ENCODE results near the gene DCANP1.
A peak's percentile ranks its signal among the peaks of the same experiment; 100 is the strongest.

The DCANP1 gene

DNA sequence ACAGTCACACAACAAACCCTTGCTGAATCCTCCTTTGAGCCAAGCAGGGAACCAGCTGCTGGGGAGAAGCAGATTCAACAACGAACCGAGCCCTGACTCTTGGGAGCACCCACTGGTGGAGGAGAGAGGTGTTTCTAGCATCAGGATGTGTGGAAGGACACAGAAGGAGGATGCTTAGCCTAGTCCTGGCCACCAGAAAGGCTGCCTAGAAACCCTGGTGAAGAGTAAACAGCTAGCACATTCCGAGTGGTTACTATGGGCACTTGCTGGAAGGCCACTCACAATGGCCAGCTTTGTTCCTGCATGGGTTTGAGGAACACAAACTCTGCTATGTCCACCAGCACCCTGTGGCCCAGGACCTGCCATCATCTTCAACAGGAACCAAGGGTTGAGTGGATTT, 3.2 kb upstream of the DCANP1 start:
- Histone ChIP-seq H3K79me1 (ENCODE audit: low read depth, low read length) (no peaks in the 10 kb centered on the region), H3K4ac (ENCODE audit: low read length) (no peak overlapping the region), H3K9me3 (replicated peaks in 1 of 2; ENCODE audit: control insufficient read depth in 2 of 2, insufficient read depth in 1 of 2, low read depth in 1 of 2, low read length in 2 of 2) (no peaks in the 10 kb centered on the region), H3K9ac (ENCODE audit: low read depth, low read length, poor library complexity) (no peak overlapping the region), H4K91ac (ENCODE audit: low read depth, low read length, poor library complexity) (no peak overlapping the region), H3K36me3 (replicated peaks in 1 of 2; ENCODE audit: control insufficient read depth in 2 of 2, insufficient read depth in 2 of 2, low read length in 2 of 2) (no peaks in the 10 kb centered on the region), H2AFZ (ENCODE audit: low read length) (no peak overlapping the region), H3K23ac (ENCODE audit: low read depth, low read length, poor library complexity) (no peak overlapping the region), H2BK15ac (ENCODE audit: low read length) (no peak overlapping the region), H2BK120ac (ENCODE audit: low read depth, low read length) (no peak overlapping the region), H3K4me1 (ENCODE audit: control insufficient read depth in 2 of 2, insufficient read depth in 1 of 2, low read depth in 1 of 2, low read length in 2 of 2) (peaks cover 0 to 2% of the 10 kb centered on the region in 2 donors), H2AK5ac (ENCODE audit: low read depth, low read length) (no peak overlapping the region), H3K14ac (ENCODE audit: low read length) (no peak overlapping the region), H3K27ac (replicated peaks; ENCODE audit: low read length) (no peak overlapping the region), H4K8ac (ENCODE audit: low read depth, low read length) (no peak overlapping the region), H2BK12ac (ENCODE audit: low read length) (no peak overlapping the region), H3K18ac (ENCODE audit: low read length) (no peak overlapping the region), H3K4me3 (ENCODE audit: low read length in 2 of 2) (no peak overlapping the region), H3K27me3 (ENCODE audit: control insufficient read depth in 3 of 3, insufficient read depth in 3 of 3, low read depth in 1 of 3, low read length in 3 of 3) (peaks cover 0 to 10% (median 0%) of the 10 kb centered on the region in 3 experiments), H3K4me2 (ENCODE audit: insufficient read depth, low read length, poor library complexity, severe bottlenecking) (no peak overlapping the region), H2BK5ac (ENCODE audit: low read length) (no peak overlapping the region)
- no peak for DNase-seq (ENCODE audit: low spot score)
- no CpG with 5 or more reads among the region's 3 CpGs for WGBS, 2 donors (ENCODE audit: extremely low coverage in 2 of 2, insufficient read length in 2 of 2, insufficient replicate concordance in 1 of 2)

- no peaks in the 10 kb centered on the region for H3K79me1 ChIP-seq (ENCODE audit: low read depth, low read length)
- H3K27ac ChIP-seq (replicated peaks; ENCODE audit: low read length): no peak overlapping the region
- H3K9ac ChIP-seq (ENCODE audit: low read depth, low read length, poor library complexity): no peak overlapping the region
These were observed 2.5 kb upstream of the DCANP1 start for GRCh38 chr5:135449644-135450043.

DNA sequence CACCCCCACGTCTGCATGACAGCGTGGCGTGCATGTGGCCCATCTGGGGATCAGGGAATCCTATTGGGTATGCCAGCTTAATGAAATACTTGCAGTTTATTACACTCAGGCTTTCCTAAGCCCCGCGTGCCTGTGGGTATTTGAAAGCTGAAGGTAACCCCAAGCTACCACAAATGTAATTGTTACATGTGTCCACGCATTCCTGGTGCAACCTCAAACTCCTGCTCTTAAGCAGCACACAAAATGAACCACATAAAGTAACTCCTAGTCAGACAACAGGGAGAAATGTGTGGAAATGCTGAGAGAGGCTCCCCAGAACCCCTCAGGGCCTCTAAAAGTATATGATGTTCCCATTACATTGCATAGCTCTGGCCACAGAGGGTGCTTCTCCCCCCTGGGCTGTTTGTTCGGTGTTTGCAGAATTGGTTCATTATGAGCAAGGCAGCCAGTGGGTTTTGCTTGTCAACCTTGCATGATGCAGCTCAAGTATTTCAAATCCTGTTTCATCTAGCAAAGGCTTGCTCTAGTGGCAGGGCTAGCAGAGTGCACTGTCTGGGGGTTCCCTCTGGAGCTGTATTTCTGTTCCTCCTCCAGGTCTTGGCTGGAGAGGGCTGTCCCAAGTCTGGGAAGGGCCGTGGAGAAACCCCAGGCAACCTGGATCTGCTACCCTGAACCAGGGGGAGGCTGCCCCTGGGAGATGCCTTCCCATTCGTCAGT, 1.8 kb upstream of the DCANP1 start:
- Histone ChIP-seq H4K8ac (ENCODE audit: low read depth, low read length) (no peak overlapping the region), H3K4me1 (ENCODE audit: control insufficient read depth in 2 of 2, insufficient read depth in 1 of 2, low read depth in 1 of 2, low read length in 2 of 2) (peaks cover 0 to 7% of the 10 kb centered on the region in 2 donors), H3K9ac (ENCODE audit: low read depth, low read length, poor library complexity) (no peak overlapping the region), H2BK120ac (ENCODE audit: low read depth, low read length) (no peak overlapping the region), H2BK12ac (ENCODE audit: low read length) (no peak overlapping the region), H3K79me1 (ENCODE audit: low read depth, low read length) (no peaks in the 10 kb centered on the region), H3K27me3 (ENCODE audit: control insufficient read depth in 3 of 3, insufficient read depth in 3 of 3, low read depth in 1 of 3, low read length in 3 of 3) (peaks cover 0 to 10% (median 0%) of the 10 kb centered on the region in 3 experiments), H2AFZ (ENCODE audit: low read length) (no peak overlapping the region), H3K18ac (ENCODE audit: low read length) (no peak overlapping the region), H3K23ac (ENCODE audit: low read depth, low read length, poor library complexity) (no peak overlapping the region), H3K9me3 (replicated peaks in 1 of 2; ENCODE audit: control insufficient read depth in 2 of 2, insufficient read depth in 1 of 2, low read depth in 1 of 2, low read length in 2 of 2) (no peaks in the 10 kb centered on the region), H3K27ac (replicated peaks; ENCODE audit: low read length) (no peak overlapping the region), H3K14ac (ENCODE audit: low read length) (no peak overlapping the region), H4K91ac (ENCODE audit: low read depth, low read length, poor library complexity) (no peak overlapping the region), H3K4me3 (ENCODE audit: low read length in 2 of 2) (no peak overlapping the region), H2BK15ac (ENCODE audit: low read length) (no peak overlapping the region), H3K4ac (ENCODE audit: low read length) (no peak overlapping the region), H2BK5ac (ENCODE audit: low read length) (peak overlapping the region; percentile 70), H2AK5ac (ENCODE audit: low read depth, low read length) (no peak overlapping the region), H3K36me3 (replicated peaks in 1 of 2; ENCODE audit: control insufficient read depth in 2 of 2, insufficient read depth in 2 of 2, low read length in 2 of 2) (no peaks in the 10 kb centered on the region), H3K4me2 (ENCODE audit: insufficient read depth, low read length, poor library complexity, severe bottlenecking) (no peak overlapping the region)
- DNase-seq (ENCODE audit: low spot score): no peak
- no CpG with 5 or more reads among the region's 9 CpGs for WGBS, 2 donors (ENCODE audit: extremely low coverage in 2 of 2, insufficient read length in 2 of 2, insufficient replicate concordance in 1 of 2)

More at GRCh38 chr5:135449644-135450043, 2.5 kb upstream of the DCANP1 start:
- no peak overlapping the region for H3K4me2 ChIP-seq (ENCODE audit: insufficient read depth, low read length, poor library complexity, severe bottlenecking)
- no peaks in the 10 kb centered on the region for H3K36me3 ChIP-seq (replicated peaks in 1 of 2; ENCODE audit: control insufficient read depth in 2 of 2, insufficient read depth in 2 of 2, low read length in 2 of 2)
- H3K14ac ChIP-seq (ENCODE audit: low read length): peak overlapping the region; percentile 86
- no peak overlapping the region for H2BK5ac ChIP-seq (ENCODE audit: low read length)
- H2BK120ac ChIP-seq (ENCODE audit: low read depth, low read length): no peak overlapping the region
- H2BK15ac ChIP-seq (ENCODE audit: low read length): no peak overlapping the region
- peak overlapping the region; percentile 40 for H2AK5ac ChIP-seq (ENCODE audit: low read depth, low read length)
- peak overlapping the region; percentile 65 for H3K18ac ChIP-seq (ENCODE audit: low read length)
- no peak overlapping the region for H3K4ac ChIP-seq (ENCODE audit: low read length)
- no peak overlapping the region for H4K91ac ChIP-seq (ENCODE audit: low read depth, low read length, poor library complexity)
- H2BK12ac ChIP-seq (ENCODE audit: low read length): no peak overlapping the region
- peaks cover 0 to 10% (median 0%) of the 10 kb centered on the region in 3 experiments for H3K27me3 ChIP-seq (ENCODE audit: control insufficient read depth in 3 of 3, insufficient read depth in 3 of 3, low read depth in 1 of 3, low read length in 3 of 3)
- peak overlapping the region; percentile 69 for H3K23ac ChIP-seq (ENCODE audit: low read depth, low read length, poor library complexity)
- no CpG with 5 or more reads among the region's 12 CpGs for WGBS, 2 donors (ENCODE audit: extremely low coverage in 2 of 2, insufficient read length in 2 of 2, insufficient replicate concordance in 1 of 2)
- no peak overlapping the region for H4K8ac ChIP-seq (ENCODE audit: low read depth, low read length)
- no peak for DNase-seq (ENCODE audit: low spot score)
- H3K4me3 ChIP-seq (ENCODE audit: low read length in 2 of 2): no peak overlapping the region
- no peaks in the 10 kb centered on the region for H3K9me3 ChIP-seq (replicated peaks in 1 of 2; ENCODE audit: control insufficient read depth in 2 of 2, insufficient read depth in 1 of 2, low read depth in 1 of 2, low read length in 2 of 2)
- H2AFZ ChIP-seq (ENCODE audit: low read length): no peak overlapping the region
- H3K4me1 ChIP-seq (ENCODE audit: control insufficient read depth in 2 of 2, insufficient read depth in 1 of 2, low read depth in 1 of 2, low read length in 2 of 2): peaks cover 0 to 2% of the 10 kb centered on the region in 2 donors

DNA sequence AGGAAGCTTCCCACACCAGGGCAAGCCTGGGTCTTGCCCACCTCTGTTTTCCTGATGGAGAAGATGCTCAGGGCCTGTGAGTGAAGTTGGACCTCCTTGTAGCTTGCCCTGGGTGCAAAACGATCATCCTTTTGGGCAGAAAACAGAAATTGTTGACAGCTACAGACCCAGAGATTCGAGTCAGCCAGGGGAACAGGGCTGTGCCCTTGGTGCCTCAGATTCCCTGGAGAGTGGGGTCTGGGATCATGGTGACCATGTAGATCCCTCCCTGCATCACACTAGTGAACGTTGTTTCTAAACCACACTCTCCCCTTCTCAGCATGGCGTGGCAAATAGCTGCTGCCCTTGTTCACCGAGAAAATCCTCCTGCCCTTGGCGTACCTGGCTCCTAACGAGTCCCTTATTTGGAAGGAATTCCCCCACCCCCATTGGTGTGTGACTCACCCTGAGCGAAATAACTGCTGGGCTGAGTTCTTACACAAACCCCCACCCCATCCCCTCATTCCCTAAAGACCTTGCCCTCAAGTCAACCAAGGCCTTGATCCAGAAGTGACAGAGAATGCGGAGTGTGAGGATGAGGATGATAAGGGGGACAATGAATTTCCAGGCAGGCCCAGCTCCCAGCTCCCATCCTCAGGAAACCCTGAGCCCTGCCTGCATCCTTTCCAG, 1.1 kb upstream of the DCANP1 start:
- H3K4ac ChIP-seq (ENCODE audit: low read length): no peak overlapping the region
- H3K79me1 ChIP-seq (ENCODE audit: low read depth, low read length): no peaks in the 10 kb centered on the region
- DNase-seq (ENCODE audit: low spot score): no peak
- H3K27me3 ChIP-seq (ENCODE audit: control insufficient read depth in 3 of 3, insufficient read depth in 3 of 3, low read depth in 1 of 3, low read length in 3 of 3): peaks cover 0 to 10% (median 0%) of the 10 kb centered on the region in 3 experiments
- H3K4me1 ChIP-seq (ENCODE audit: control insufficient read depth in 2 of 2, insufficient read depth in 1 of 2, low read depth in 1 of 2, low read length in 2 of 2): peaks cover 0 to 9% of the 10 kb centered on the region in 2 donors
- H2BK120ac ChIP-seq (ENCODE audit: low read depth, low read length): no peak overlapping the region
- no peaks in the 10 kb centered on the region for H3K36me3 ChIP-seq (replicated peaks in 1 of 2; ENCODE audit: control insufficient read depth in 2 of 2, insufficient read depth in 2 of 2, low read length in 2 of 2)
- no peaks in the 10 kb centered on the region for H3K9me3 ChIP-seq (replicated peaks in 1 of 2; ENCODE audit: control insufficient read depth in 2 of 2, insufficient read depth in 1 of 2, low read depth in 1 of 2, low read length in 2 of 2)
- H2AFZ ChIP-seq (ENCODE audit: low read length): no peak overlapping the region
- no peak overlapping the region for H3K4me2 ChIP-seq (ENCODE audit: insufficient read depth, low read length, poor library complexity, severe bottlenecking)
- H3K18ac ChIP-seq (ENCODE audit: low read length): no peak overlapping the region
- no peak overlapping the region for H4K8ac ChIP-seq (ENCODE audit: low read depth, low read length)
- H3K23ac ChIP-seq (ENCODE audit: low read depth, low read length, poor library complexity): no peak overlapping the region
- H2BK5ac ChIP-seq (ENCODE audit: low read length): peak overlapping the region; percentile 70
- no CpG with 5 or more reads among the region's 9 CpGs for WGBS, 2 donors (ENCODE audit: extremely low coverage in 2 of 2, insufficient read length in 2 of 2, insufficient replicate concordance in 1 of 2)
- H2AK5ac ChIP-seq (ENCODE audit: low read depth, low read length): no peak overlapping the region
- H2BK12ac ChIP-seq (ENCODE audit: low read length): no peak overlapping the region
- no peak overlapping the region for H3K9ac ChIP-seq (ENCODE audit: low read depth, low read length, poor library complexity)
- no peak overlapping the region for H2BK15ac ChIP-seq (ENCODE audit: low read length)
- no peak overlapping the region for H3K4me3 ChIP-seq (ENCODE audit: low read length in 2 of 2)
- H3K27ac ChIP-seq (replicated peaks; ENCODE audit: low read length): no peak overlapping the region
- H4K91ac ChIP-seq (ENCODE audit: low read depth, low read length, poor library complexity): no peak overlapping the region
- no peak overlapping the region for H3K14ac ChIP-seq (ENCODE audit: low read length)
